Activated CD8-positive, alpha-beta memory T cell treated with anti-CD3 and anti-CD28 coated beads, Interleukin-2, amount 50 U/mL, for 1 hour (primary cell): ENCODE results near the gene PDZD8.

Experiments used
- DNase-seq: peaks from one replicate; pipeline ENCODE4 v3.0.0-alpha.2; 2020; ENCODE audit errors: extremely low read depth

Gene PDZD8

DNA sequence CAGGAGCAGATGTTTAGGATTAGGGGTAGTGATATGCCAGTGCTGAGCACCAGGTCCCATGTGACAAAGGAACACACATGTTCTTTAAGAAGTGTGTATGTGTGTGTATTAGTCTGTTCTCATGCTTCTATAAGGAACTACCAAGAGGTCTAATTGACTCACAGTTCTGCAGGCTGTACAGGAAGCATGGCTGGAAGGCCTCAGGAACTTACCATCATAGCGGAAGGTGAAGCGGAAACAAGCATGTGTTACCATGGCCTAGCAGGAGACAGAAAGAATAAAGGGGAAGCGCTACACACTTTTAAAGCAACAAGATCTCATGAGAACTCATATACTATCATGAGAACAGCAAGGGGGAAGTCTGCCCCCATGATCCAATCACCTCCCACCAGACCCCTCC is 22.8 kb upstream of the PDZD8 start:
- DNase-seq, result no peak

DNA sequence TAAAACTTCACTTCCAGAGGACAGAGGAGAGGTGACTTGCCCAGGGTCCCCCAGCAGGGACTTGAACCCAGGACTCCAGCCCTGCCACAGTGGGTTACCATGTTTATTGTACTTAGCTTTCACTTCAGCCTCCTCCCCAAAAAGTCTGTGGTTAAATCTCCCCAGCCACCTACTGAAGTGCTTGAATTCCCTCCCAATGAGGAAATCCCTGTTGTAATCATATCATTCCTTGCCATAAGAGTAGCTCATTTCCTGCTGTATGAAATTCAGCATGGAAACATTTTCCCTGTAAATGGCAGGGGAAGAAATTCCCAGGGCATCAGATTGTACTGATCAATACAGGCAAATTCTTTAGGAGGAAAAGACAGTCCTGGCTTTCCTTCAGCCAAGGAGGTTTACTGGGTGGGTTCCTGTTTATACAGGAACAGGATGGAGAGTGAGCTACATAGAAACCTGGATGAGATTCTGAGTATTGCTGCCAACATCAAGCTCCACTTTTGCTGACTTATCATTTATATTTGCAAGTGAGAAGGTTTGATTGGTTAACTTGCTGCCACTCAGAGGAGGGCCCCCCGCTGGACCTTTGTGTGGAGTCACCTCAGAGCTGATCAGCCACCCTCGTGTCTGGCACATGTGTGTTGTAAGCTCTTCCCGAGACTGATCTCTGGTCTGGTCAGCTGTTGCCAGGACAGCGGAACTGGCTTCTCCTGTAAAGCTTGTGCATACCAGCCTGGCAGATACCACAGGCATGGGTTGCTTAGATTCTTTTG is 16.4 kb upstream of the PDZD8 start:
- DNase-seq, result no peak

- no peak for DNase-seq
These were observed 15.2 kb upstream of the PDZD8 start for GRCh38 chr10:117390420-117390819.

DNA sequence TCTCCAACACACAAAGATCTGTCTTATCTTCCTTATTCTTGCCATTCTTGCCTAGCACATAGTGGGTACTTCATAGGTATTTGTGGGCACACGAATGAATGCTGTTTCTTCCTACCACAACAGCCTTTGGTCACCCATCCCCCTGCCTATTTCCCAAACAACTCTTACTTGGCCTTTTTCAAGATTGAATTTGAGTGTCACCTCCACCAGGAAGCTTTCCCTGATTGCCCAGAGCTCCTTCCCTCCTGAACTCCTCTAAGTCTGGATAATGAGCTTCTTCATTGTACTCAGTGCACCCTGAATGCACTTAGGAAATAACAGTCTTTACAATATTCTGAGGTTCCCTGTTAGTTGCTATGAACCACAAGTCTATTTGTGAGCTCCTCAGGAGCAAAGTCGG is 11.6 kb upstream of the PDZD8 start:
- DNase-seq, result no peak

DNA sequence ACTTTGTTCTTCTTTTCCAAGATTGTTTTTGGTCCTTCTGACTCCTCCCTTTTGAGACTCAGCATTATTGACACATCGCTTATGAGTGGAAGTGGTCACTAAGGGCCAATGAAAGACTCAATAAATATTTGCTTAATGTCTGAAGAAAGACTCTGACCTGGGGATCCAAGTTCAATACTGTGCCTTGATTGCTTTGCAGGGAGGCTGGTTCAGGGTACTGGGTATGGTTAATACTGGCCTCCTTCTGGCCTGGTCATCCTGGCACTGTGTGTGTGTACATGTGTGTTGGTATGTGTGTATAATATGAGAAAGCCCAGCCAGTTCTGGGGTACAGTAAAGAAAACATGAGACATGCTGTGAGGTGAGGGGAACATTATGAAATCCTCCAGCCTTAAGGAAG is 7.6 kb upstream of the PDZD8 start:
- no peak for DNase-seq

DNA sequence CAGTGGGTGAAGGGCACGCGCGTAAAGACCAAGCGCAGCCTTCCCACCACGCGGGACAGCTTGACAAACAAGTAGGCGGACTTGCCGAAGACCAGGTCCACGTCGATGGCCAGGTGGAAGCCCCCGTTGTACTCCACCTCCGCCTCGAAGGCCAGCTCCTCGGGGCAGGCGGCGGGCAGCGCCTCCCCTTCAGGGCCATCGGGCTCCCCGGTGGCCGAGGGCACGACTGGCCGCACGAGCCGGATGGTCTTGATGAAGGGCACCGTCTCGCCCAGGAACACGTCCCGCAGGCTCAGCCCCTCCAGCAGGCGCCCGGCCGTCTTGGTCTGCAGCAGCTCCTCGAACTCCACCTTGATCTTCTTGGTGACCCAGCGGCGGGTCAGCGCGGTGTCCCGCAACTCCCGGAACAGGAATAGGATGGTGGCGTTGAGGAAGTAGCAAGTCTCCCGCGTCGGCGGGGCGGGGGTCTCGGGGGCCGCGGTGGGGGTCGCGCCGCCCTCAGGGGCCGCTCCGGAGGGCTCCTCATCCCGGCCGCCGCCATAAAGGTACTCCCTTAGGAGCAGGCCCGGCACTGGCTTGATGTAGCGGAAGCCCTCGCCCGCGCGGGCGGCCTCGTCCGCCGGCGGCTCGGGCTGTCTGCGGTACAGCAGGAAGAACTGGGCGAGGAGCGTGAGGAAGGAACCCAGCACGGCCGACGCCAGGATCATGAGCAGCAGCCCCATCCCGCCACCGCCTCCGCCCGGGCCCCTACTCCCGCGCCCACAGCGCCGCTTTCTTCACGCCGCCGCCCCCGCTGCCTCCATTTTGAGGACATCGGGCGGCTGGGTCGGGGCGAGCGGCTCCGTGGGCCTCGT is 507 bp downstream of the PDZD8 start:
- DNase-seq, result no peak

- no peak for DNase-seq
These were observed 1.3 kb downstream of the PDZD8 start for GRCh38 chr10:117373823-117374505.

DNA sequence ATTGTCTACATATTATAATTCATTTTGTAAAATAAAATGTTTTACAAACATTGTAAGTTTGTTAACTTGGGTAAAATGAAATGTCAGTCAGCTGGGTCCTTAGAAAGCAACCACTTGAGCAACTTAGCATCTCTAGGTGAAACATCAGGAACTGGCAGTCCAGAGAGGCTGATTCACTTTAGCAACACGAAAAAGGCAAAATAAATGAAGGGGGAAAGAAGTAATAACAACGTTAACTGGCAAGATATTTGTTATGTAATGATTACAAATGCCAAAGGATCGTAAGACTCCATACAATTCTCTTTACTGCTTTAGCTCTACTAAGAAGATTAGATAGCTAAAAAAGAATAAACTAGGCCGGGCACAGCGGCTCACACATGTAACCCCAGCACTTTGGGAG is 5.0 kb downstream of the PDZD8 start:
- DNase-seq, result no peak

- DNase-seq, result no peak
These were observed 7.5 kb downstream of the PDZD8 start for GRCh38 chr10:117367718-117368117.

DNA sequence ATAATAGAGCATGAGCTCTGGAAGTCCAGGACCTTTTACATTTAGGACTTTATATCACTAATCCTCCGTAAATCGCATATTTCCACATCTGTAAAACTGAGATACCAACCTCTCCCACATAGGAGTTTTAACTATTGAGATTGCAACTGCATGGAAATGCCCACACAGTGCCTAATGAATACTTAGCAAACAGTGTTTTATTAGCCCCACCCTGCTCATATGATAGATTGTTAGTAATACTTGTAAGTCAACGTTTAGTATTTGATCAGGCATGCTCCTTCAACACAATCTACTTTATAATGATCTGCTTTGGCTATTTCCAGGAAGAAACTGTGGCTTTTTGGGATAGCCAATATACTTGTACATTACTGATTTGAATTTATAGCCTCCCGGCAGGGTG is 8.5 kb downstream of the PDZD8 start:
- DNase-seq, result no peak

GRCh38 chr10:117365612-117366011 is 9.6 kb downstream of the PDZD8 start:
- no peak for DNase-seq

GRCh38 chr10:117364110-117364960 is 10.9 kb downstream of the PDZD8 start:
- DNase-seq, result no peak

GRCh38 chr10:117363028-117363427 is 12.2 kb downstream of the PDZD8 start:
- DNase-seq, result no peak

DNA sequence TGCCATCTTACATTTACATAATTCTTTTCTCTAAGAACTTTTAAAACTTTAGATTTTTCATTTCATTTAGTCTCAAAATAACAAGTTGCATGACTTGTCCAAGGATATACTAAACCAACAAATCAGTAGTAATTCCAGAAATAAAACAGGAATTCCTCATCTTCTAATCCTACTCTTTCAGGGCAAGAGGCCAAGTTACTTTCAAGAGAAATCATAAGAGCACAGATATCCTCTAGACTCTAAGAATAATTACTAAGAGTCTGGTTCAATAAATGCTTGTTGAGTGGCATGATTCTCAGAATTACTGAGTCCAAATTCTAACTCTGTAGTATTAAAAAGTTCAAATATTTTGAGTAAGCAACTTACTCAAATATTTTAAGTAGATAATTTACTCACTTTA is 12.9 kb downstream of the PDZD8 start:
- DNase-seq, result no peak

GRCh38 chr10:117360994-117361667 is 14.1 kb downstream of the PDZD8 start:
- no peak for DNase-seq

DNA sequence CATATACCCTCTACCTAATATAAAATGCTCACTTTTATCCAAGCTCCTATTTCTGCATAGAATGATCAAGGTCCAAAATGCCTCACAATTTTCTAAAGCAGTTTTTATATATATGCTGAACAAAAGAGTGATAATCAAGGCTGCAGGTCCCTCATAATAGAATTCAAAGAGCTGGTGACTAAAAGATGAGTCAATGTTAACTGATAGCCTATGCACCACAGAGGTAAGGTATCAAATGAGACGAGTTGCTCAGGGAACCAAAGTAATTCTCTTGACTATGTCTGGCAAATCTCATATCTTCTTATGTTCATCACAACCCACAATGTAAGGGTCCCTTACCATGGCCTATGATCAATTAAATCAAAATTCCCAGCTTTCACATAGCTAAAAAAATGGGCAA is 15.2 kb downstream of the PDZD8 start:
- DNase-seq, result no peak

DNA sequence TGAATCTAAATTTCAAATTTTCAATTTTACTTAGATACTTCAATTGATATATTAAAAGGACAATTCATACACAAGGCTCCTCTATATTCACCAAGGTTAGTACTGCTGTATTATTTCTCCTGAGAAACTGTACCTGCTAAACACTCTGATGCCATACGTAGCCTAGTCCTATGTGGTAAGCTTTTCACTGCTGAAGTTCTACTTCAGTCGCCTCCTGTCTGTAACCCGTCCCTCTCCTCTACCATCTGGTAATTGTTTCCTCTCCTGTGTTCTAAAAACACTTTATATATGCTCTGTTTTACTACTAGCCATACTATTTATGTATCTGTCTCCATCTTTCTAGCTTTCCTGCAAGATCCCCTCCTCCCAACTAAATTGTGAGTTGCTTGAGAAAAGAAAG is 20.2 kb downstream of the PDZD8 start:
- DNase-seq, result no peak

DNA sequence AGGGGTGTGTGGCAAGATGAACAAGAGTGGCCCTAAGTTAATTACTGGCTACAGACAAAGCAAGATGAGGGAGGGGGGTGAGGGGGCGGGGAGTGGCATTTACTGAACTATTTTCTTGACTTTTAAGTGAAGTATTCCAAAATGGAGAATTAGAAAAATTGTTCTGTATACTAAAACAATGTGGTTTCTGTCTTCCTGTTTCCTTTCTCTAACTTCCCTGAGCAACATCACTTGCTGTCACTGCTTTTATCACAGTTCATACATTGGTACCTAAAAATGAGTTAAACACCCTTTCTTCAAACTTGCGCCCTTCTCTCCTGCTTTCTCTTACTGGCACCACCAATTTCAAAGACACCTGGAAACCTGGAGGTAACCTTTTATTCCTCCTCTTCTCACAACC is 21.6 kb downstream of the PDZD8 start:
- DNase-seq, result no peak

- DNase-seq, result no peak
These were observed 22.5 kb downstream of the PDZD8 start for GRCh38 chr10:117352724-117353123.

GRCh38 chr10:117351996-117352395 is 23.2 kb downstream of the PDZD8 start:
- DNase-seq, result no peak

DNA sequence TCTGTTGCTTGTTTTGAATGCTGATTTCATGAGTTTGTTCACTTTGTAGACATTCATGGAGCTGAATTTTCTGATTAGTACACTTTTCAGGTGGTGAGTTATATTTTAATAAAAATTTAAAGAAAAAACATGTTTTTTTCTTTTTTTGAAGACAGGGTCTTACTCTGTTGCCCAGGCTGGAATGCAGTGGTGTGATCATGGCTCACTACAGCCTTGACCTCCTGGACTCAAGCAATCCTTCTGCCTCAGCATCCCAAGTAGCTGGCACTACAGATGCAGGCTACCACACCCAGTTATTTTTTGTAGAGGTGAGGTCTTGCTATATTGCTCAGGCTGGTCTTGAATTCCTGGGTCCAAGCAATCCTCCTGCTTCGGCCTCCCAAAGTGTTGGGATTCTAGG is 23.7 kb downstream of the PDZD8 start:
- no peak for DNase-seq
